Cardiac muscle cell (in vitro differentiated cells and primary cell): Measurements from ENCODE around the gene ATP5IF1. TPM values are rescaled to one million over a fixed set of nuclear protein-coding genes. Genes with fewer than 3 reads are reported as not detected.

Experiments used
- DNase-seq, 2 donors: peaks; one replicate each; pipeline versions ENCODE4 v3.0.0 to v3.0.0-alpha.2; 2010 to 2017; ENCODE audit warnings: low read depth in 1 of 2, low spot score in 1 of 2
- H3K27ac ChIP-seq: fragments of 200-600 bp; sonication (generic); 2 replicates; pipeline ENCODE4 v1.5.1; 2016
- H3K27me3 ChIP-seq: fragments of 200-600 bp; sonication (generic); 2 replicates; pipeline ENCODE4 v1.6.0; 2016; ENCODE audit warnings: control low read depth
- H3K36me3 ChIP-seq: fragments of 200-600 bp; sonication (generic); 2 replicates; pipeline ENCODE4 v1.5.1; 2016; ENCODE audit warnings: control low read depth
- H3K4me1 ChIP-seq: fragments of 200-600 bp; sonication (generic); 2 replicates; pipeline ENCODE4 v1.8.1; 2017; ENCODE audit warnings: low read depth, mild to moderate bottlenecking, mixed run types
- H3K4me3 ChIP-seq: fragments of 200-600 bp; sonication (generic); 2 replicates; pipeline ENCODE4 v1.5.1; 2016; ENCODE audit warnings: mild to moderate bottlenecking
- H3K9me3 ChIP-seq: fragments of 200-600 bp; sonication (generic); 2 replicates; pipeline ENCODE4 v1.5.1; 2017; ENCODE audit warnings: low read depth, mild to moderate bottlenecking, control low read depth
- CTCF ChIP-seq: IDR thresholded peaks from 2 replicates; pipeline ENCODE4 v1.5.1; 2012; ENCODE audit warnings: low read depth, mild to moderate bottlenecking, low read length
- polyA plus RNA-seq: library from polyadenylated mRNA; unstranded; fragments of >200 nt; fragmentation: Nextera tagmentation; extraction: Ambion mirVana; gene quantifications from 2 replicates; pipeline ENCODE4 v1.2.1, GENCODE V29; 2016
- total RNA-seq: library from RNA; depleted of rRNA; stranded (reverse); fragments of >200 nt; gene quantifications from 2 replicates; pipeline ENCODE4 v1.2.3, GENCODE V29; 2016

The ATP5IF1 gene
- total and polyA plus RNA-seq, 2 experiments from 2014 or later = 1,032 to 1,056 TPM

GRCh38 chr1:28205243-28205642 is 30.7 kb upstream of the ATP5IF1 start:
- TF ChIP-seq CTCF = no peak
- H3K36me3 ChIP-seq = peaks cover 51% of the 10 kb centered on the region

DNA sequence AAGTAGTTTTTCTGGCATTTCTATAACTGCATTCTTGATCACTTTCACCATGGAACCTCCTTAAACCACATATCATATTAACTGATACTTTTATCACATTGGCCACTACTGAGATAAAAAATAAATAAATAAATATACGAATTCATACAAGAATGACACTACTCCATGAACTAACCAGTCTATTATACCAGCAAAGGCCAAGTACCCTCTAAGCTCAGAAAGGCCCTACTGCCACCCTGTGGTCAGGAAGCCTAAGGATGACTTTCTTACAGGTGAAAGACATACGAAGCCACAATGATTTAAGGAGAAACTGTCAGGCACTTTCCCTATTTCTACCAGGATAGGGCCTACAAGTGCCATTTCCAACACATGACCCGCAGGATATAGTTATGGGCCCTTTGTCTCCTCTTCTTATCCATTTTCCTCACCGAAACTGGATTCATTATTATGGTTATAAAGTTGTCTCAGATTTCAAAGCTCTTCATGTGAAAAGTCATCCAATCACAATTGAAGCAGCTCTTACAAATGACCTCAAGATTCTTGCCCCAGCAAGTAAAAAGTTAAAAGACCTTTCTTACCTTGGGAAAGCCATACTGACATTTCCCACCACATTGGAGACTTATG is 27.0 kb upstream of the ATP5IF1 start:
- TF ChIP-seq CTCF = peak; percentile 76
- H3K4me3 ChIP-seq = no peak overlapping the region
- H3K27me3 ChIP-seq = no peaks in the 10 kb centered on the region
- no peaks in the 10 kb centered on the region for H3K9me3 ChIP-seq
- H3K4me1 ChIP-seq = no peaks in the 10 kb centered on the region
- peaks cover 31% of the 10 kb centered on the region for H3K36me3 ChIP-seq
- peak overlapping the region; percentile 16 for H3K27ac ChIP-seq
- DNase-seq = peak; percentile 70 to 83

More at GRCh38 chr1:28205243-28205642, 30.7 kb upstream of the ATP5IF1 start:
- Histone ChIP-seq H3K4me1 (no peaks in the 10 kb centered on the region), H3K4me3 (no peak overlapping the region), H3K27ac (no peak overlapping the region), H3K27me3 (no peaks in the 10 kb centered on the region), H3K9me3 (no peaks in the 10 kb centered on the region)
- DNase-seq = no peak

- no peak for DNase-seq
- Histone ChIP-seq H3K9me3 (no peaks in the 10 kb centered on the region), H3K4me1 (no peaks in the 10 kb centered on the region), H3K4me3 (no peak overlapping the region), H3K36me3 (peaks cover 33% of the 10 kb centered on the region), H3K27ac (peak overlapping the region; percentile 16), H3K27me3 (no peaks in the 10 kb centered on the region)
- no peak for TF ChIP-seq CTCF
Measured at GRCh38 chr1:28209700-28210099, 26.2 kb upstream of the ATP5IF1 start.

DNA sequence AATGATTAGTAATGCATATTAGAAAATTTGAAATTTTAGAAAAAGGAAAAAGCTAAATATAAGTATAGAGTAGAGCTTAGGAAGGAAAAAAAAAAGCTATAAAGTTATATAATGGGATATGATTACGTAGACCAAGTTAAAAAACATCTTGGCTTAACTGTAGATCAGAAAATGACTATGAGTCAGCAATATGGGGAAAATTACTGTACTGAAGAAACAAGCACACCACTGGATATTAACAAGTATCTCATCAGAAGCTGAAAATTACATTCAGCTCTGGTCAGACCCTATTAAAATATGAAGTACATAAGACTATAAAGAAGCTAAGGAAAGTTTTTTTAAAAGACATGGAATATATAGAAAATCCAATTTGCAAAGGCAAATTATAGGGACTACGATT is 22.6 kb upstream of the ATP5IF1 start:
- DNase-seq = no peak
- Histone ChIP-seq H3K9me3 (no peaks in the 10 kb centered on the region), H3K27ac (no peak overlapping the region), H3K36me3 (peaks cover 21% of the 10 kb centered on the region), H3K4me1 (no peaks in the 10 kb centered on the region), H3K27me3 (no peaks in the 10 kb centered on the region), H3K4me3 (no peak overlapping the region)
- no peak for TF ChIP-seq CTCF

DNA sequence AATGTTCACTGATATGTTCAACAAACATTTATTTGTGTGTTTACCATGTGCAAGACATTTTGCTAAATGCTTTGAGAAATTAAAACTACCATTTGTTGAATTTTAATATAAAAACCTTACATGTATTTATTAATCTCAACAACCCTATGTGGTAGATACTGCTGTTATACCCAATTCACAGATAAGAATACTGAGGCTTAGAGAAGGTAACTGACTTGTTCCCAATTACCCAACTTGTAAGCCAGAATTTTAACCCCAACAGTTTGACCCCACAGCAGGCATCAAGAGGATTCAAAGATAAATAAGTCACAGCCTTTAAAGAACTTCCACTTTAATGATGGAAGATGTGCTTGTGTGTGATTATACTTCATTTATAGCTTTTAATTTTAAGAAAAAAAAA is 6.8 kb upstream of the ATP5IF1 start:
- H3K4me3 ChIP-seq = no peak overlapping the region
- no peak for TF ChIP-seq CTCF
- no peak for DNase-seq
- no peak overlapping the region for H3K27ac ChIP-seq
- H3K36me3 ChIP-seq = peaks cover 39% of the 10 kb centered on the region
- no peaks in the 10 kb centered on the region for H3K27me3 ChIP-seq
- H3K4me1 ChIP-seq = peaks cover 4% of the 10 kb centered on the region
- no peaks in the 10 kb centered on the region for H3K9me3 ChIP-seq
